Ascending aorta (tissue), 2 donors: ENCODE measurements around the gene ZNF385A. TPM values are rescaled to one million over a fixed set of nuclear protein-coding genes. Genes with fewer than 3 reads are reported as not detected.

Experiments
- DNase-seq, 2 donors: peaks; one replicate each; pipeline ENCODE4 v3.0.0-alpha.2; 2019; ENCODE audit warnings: low spot score in 2 of 2
- H3K27ac ChIP-seq, 2 donors: fragments of 200-600 bp; sonication (generic); one replicate each; pipeline ENCODE4 v1.5.1; 2016 to 2017; ENCODE audit warnings: mild to moderate bottlenecking in 1 of 2
- H3K27me3 ChIP-seq: fragments of 200-600 bp; sonication (generic); one replicate; pipeline ENCODE4 v1.5.1; 2017
- H3K36me3 ChIP-seq, 2 donors: fragments of 200-600 bp; sonication (generic); one replicate each; pipeline ENCODE4 v1.5.1; 2016
- H3K4me1 ChIP-seq, 2 donors: fragments of 200-600 bp; sonication (generic); one replicate each; pipeline ENCODE4 v1.5.1; 2016 to 2017; ENCODE audit warnings: mild to moderate bottlenecking in 1 of 2
- H3K4me3 ChIP-seq, 2 donors: fragments of 200-600 bp; sonication (generic); one replicate each; pipeline ENCODE4 v1.5.1; 2016 to 2017; ENCODE audit warnings: mild to moderate bottlenecking in 1 of 2
- H3K9me3 ChIP-seq, 2 donors: fragments of 200-600 bp; sonication (generic); one replicate each; pipeline ENCODE4 v1.5.1; 2016
- CTCF ChIP-seq, 3 experiments: fragments of 200-600 bp in 2 of 3; fragments of 450-650 bp in 1 of 3; sonication (generic) in 2 of 3; IDR thresholded peaks; one replicate each; pipeline ENCODE4 v1.5.1; 2016 to 2019; ENCODE audit warnings: antibody characterized with exemption in 3 of 3, mild to moderate bottlenecking in 1 of 3, moderate library complexity in 1 of 3
- intact Hi-C: fragments of 100-400 bp; cut with DNase I; formaldehyde crosslinking; loops from one replicate; pipeline ENCODE4 v1.15.1; 2023
- total RNA-seq: library from RNA; depleted of rRNA; stranded (reverse); fragments of >200 nt; gene quantifications from one replicate; pipeline ENCODE4 v1.1.0, GENCODE V29; 2016

The ZNF385A gene, protein sequence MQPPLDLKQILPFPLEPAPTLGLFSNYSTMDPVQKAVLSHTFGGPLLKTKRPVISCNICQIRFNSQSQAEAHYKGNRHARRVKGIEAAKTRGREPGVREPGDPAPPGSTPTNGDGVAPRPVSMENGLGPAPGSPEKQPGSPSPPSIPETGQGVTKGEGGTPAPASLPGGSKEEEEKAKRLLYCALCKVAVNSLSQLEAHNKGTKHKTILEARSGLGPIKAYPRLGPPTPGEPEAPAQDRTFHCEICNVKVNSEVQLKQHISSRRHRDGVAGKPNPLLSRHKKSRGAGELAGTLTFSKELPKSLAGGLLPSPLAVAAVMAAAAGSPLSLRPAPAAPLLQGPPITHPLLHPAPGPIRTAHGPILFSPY
- total RNA-seq: 53.2 TPM

GRCh38 chr12:54384591-54385041 is at the start of gene ZNF385A:
Gene ZNF385A, minus strand, starts transcription at chr12:54384733. Its CDS starts 219 bp downstream, at chr12:54384514.
- no peaks in the 10 kb centered on the region for H3K4me1 ChIP-seq
- no peak for TF ChIP-seq CTCF (IDR thresholded peaks at IDR 0.05)
- no peak for DNase-seq
- H3K4me3 ChIP-seq: no peak within 1 kb of the TSS
- no peaks in the 10 kb centered on the region for H3K36me3 ChIP-seq
- peak within 1 kb of the TSS; percentile 9 to 54 for H3K27ac ChIP-seq
- intact Hi-C loops: no loop called here
- no peaks in the 10 kb centered on the region for H3K9me3 ChIP-seq
- H3K27me3 ChIP-seq: no peaks in the 10 kb centered on the region

DNA sequence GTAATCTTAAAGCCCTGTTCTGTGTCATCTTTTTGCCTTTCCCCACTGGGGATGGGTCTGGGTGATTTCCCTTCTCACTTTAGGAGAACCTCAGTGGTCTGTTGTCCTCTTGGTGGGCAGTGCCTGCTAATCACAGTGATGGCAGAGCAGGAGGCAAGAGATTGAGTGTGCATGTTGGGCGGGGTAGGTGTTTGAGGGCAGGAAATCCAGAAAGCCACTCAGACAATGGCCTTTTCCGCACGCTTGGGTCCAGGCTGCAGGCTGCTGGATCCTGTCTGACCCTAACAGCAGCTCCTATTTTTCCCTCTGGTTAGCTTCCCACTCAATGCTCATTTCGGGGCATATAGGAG is 48.3 kb upstream of the ZNF385A start:
- Histone ChIP-seq H3K4me1 (peaks cover 18 to 45% of the 10 kb centered on the region in 2 donors), H3K4me3 (peak overlapping the region in 1 of 2 donors; percentile 7)

DNA sequence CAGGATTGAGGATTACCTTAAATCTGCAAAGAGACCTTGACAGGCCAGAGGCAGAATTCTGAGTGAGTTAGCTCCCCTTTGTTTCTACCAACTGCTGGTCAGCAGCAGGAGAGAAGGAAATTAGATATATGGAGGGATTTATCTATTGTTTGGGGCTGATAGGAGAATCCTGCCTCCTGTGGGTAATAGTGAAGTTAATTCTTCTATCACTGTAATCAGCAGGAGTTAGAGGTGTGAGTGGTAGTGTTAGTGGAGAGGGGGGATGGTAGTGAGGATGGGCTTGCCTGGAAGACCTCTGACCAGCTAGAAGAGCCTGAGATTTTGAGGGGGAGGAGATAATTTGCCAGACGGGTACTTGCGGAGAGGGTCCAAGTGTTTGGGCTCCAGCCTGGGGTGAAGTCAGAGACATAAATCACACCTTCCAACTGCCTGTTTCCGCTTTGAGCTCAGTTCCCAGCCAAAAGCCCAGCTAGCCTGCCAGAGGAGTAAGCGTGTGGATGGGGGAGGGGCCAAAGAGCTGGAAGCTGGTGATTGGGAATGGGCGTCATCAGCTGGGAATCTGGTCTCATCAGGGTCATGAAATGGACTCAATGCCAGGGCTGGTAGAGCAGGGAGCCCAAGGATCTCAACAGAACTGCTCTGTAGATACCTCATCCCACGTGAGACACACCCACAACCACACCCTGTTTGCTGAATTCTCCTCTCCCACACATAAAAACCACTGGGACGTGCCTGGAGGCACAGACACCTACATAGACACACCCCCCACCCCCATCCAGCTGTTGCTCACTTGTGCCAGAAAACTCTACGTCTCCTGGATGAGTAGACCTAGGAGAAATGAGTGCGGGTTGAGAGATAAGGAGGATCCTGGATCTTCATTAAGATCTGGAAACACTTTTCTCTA is 47.6 kb upstream of the ZNF385A start:
- H3K36me3 ChIP-seq: no peaks in the 10 kb centered on the region
- no peaks in the 10 kb centered on the region for H3K27me3 ChIP-seq
- peaks cover 23 to 51% of the 10 kb centered on the region in 2 donors for H3K4me1 ChIP-seq
- intact Hi-C loops: loop anchor here (1.0 to 10.0 kb wide), 2 partner anchors 13 to 1413 kb away; partner anchors contain the start of genes ITGA5 and MMP19
- peak overlapping the region in 1 of 2 donors; percentile 36 for H3K4me3 ChIP-seq
- no peak for TF ChIP-seq CTCF (IDR thresholded peaks at IDR 0.05)
- peak; percentile 79 to 96 for DNase-seq
- no peaks in the 10 kb centered on the region for H3K9me3 ChIP-seq
- peak overlapping the region; percentile 97 for H3K27ac ChIP-seq

More for the DNA sequence above, 48.3 kb upstream of the ZNF385A start:
- intact Hi-C loops: loop anchor here (1.0 to 10.0 kb wide), 2 partner anchors 13 to 1412 kb away; partner anchors contain the start of genes ITGA5 and MMP19
- TF ChIP-seq CTCF (IDR thresholded peaks at IDR 0.05): no peak
- Histone ChIP-seq H3K36me3 (no peaks in the 10 kb centered on the region), H3K27me3 (no peaks in the 10 kb centered on the region), H3K9me3 (no peaks in the 10 kb centered on the region), H3K27ac (peak overlapping the region; percentile 72 to 97)
- DNase-seq: no peak

GRCh38 chr12:54430471-54431069 is 46.0 kb upstream of the ZNF385A start:
- no peaks in the 10 kb centered on the region for H3K36me3 ChIP-seq
- no peaks in the 10 kb centered on the region for H3K9me3 ChIP-seq
- H3K4me3 ChIP-seq: no peak overlapping the region
- H3K4me1 ChIP-seq: peaks cover 25 to 63% of the 10 kb centered on the region in 2 donors
- no peak for TF ChIP-seq CTCF (IDR thresholded peaks at IDR 0.05)
- intact Hi-C loops: loop anchor here (10.0 kb wide), 1 partner anchor 1414 kb away; the partner anchor contains the start of gene MMP19
- peak overlapping the region; percentile 97 for H3K27ac ChIP-seq
- no peaks in the 10 kb centered on the region for H3K27me3 ChIP-seq
- DNase-seq: no peak

DNA sequence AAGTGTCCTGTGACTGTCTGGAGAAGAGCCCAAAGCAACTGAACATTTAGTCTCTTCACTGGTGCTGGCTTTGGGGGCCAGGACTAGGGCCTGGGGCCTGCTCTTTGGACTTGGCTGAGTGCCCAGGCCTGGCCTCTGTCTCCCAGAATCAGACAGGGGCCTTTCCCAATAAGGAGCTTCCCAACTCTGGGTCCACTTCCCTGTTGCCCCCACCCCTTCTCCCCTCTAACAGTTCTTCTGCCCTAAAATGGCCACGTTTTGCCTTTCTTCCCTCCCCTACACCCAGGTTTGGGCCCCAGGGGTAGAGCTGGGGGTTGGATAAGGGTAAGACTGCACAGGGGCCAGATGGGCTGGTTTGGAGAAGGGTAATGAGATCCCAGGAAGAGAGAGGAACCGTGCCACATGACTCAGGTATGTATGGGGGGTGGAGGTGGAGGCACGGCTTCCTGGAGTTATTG is 44.5 kb upstream of the ZNF385A start:
- intact Hi-C loops: loop anchor here (10.0 kb wide), 1 partner anchor 1296 kb away; the partner anchor contains the start of genes CD63 and RDH5
- DNase-seq: no peak

More for the DNA sequence above, 44.5 kb upstream of the ZNF385A start:
- H3K4me3 ChIP-seq: peak overlapping the region in 1 of 2 donors; percentile 44
- peaks cover 25 to 75% of the 10 kb centered on the region in 2 donors for H3K4me1 ChIP-seq
- H3K36me3 ChIP-seq: no peaks in the 10 kb centered on the region
- no peaks in the 10 kb centered on the region for H3K9me3 ChIP-seq
- TF ChIP-seq CTCF (IDR thresholded peaks at IDR 0.05): no peak
- H3K27me3 ChIP-seq: no peaks in the 10 kb centered on the region
- H3K27ac ChIP-seq: peak overlapping the region; percentile 97
